Activated naive CD4-positive, alpha-beta T cell treated with anti-CD3 and anti-CD28 coated beads, Interleukin-2, amount 50 U/mL, for 72 hours (primary cell): Measurements from ENCODE around the gene GCA. TPM values are rescaled to one million over a fixed set of nuclear protein-coding genes. Genes with fewer than 3 reads are reported as not detected.

ENCODE experiments used
- ATAC-seq, 2 donors: fragments of 150-1000 bp; cut with Tn5 transposase; 2 replicates each; pipeline ENCODE4 v1.10.0; 2021; ENCODE audit warnings: mild to moderate bottlenecking in 2 of 2, moderate library complexity in 2 of 2
- DNase-seq, 2 donors: peaks; one replicate each; pipeline ENCODE4 v3.0.0; 2021 to 2022; ENCODE audit warnings: low spot score in 2 of 2
- H3K27ac Mint-ChIP-seq, 2 donors: one replicate each; pipeline ENCODE4 v1.8.0; 2022; ENCODE audit warnings: mild to moderate bottlenecking in 2 of 2, mixed read lengths in 2 of 2
- H3K36me3 Mint-ChIP-seq, 2 donors: one replicate each; pipeline ENCODE4 v1.8.0; 2022; ENCODE audit warnings: mixed read lengths in 2 of 2
- H3K9me3 Mint-ChIP-seq, 2 donors: one replicate each; pipeline ENCODE4 v1.8.0; 2022; ENCODE audit warnings: mixed read lengths in 2 of 2
- total RNA-seq, 2 donors: library from RNA; stranded (reverse); gene quantifications; one replicate each; pipeline ENCODE4 v1.2.3, GENCODE V29; 2022

Gene GCA
- total RNA-seq, 2 donors from 2014 or later = 38.5 to 44.9 TPM

DNA sequence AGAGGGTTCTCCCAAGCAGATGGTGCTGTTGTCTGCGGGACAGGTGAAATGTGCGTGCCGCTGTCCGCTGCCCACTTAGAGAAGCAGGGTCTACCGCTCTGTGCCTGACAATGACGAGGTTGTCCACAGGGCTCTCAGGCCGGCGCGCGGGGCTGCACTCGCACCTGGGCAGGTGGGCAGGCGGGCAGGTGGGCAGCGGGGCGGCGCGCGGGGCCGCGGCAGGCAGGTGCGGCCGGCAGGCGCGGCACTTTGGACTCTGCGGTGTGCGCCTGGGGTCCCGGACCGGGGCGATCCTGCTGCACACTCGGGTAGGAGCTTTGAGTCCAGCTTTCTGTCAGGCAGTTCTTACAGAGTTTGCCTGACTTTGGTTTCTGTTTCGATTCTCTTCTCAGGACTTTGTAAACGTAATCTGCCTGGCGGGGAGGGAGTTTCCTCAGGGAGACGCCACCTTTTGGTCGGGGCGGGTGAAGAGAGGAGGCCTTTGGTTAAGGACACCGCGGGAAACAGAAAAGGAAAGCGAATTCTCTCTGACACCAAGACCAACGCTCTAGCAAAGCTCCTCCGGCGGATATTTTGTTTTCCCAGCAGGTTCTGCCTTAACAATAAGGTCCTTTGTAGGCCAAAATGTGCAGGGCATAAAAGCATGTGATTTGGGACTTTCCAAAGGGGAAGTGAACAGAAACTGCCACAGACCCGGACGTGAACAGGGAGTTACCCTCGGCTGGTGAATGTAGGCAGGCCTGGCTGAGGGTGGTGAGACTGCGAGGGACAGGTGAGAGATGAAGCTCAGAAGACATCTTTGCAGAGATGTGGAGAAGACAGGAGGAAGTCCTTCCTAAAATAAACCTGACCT is 25.4 kb upstream of the GCA start, which contains the start of gene IFIH1:
Gene IFIH1 (minus strand): TSS at position 357 of the 853 bp plus-strand sequence. CDS start 377 bp downstream, outside the sequence.
- Mint-ChIP-seq H3K36me3 (peaks cover 24 to 27% of the 10 kb centered on the region in 2 donors), H3K9me3 (peaks cover 0 to 5% of the 10 kb centered on the region in 2 donors), H3K27ac (peak within 1 kb of the TSS; percentile 97 to 98)
- ATAC-seq = peak; percentile 88 to 92
- peak; percentile 72 to 84 for DNase-seq

DNA sequence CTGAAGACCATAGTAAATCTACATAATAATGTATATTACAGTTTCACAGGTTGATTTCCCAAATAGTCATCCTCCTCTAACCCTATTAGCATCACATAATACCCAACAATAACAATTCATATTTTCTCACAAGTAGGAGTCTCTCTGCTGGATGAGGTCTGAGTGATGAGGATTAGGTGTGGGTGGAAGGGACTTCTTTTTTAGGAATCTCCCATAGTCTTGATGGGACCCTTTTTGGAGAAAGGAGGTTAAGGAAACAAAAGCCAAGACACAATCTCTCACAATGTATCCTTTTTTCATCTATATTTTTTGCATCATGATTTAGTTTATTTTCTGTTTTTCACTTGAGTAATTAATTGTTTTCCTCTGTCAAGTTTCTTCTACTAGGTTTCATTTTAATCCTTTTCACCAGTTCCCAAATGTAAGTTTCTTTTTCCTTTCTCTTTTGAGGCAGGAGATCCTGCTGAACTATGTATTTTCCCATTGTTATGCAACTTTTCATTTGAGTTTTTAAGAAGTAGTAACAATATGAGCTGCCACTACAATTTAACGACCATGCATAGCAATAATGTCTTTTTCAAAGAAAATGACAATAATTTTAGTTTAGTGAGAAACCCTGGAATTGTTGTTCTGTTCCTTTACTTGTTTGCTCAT is 22.9 kb upstream of the GCA start:
- no peak overlapping the region for H3K27ac Mint-ChIP-seq
- no peak for ATAC-seq
- peaks cover 14 to 19% of the 10 kb centered on the region in 2 donors for H3K36me3 Mint-ChIP-seq

DNA sequence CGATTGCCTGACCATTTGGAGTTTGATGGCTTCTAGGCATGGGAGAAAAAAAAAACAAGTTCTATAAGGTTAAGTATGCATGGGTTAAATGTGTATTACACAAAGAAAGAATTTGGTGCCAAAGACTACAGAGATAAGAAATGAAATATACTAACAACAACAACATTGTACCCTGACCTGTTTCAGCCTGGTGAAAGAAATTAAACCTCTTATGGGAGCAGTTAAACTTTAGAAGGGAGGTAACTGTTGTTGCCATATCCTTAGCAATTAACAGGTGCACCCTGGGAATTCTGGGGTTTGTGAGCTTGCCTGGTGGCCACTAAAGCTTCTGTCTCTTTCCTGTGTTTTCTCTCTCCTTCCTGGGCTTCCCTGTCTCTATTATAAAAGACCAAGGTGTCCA is 19.0 kb upstream of the GCA start:
- DNase-seq = no peak
- Mint-ChIP-seq H3K36me3 (no peaks in the 10 kb centered on the region), H3K27ac (no peak overlapping the region), H3K9me3 (no peaks in the 10 kb centered on the region)
- ATAC-seq = no peak

More for the DNA sequence above, 22.9 kb upstream of the GCA start:
- DNase-seq = no peak
- H3K9me3 Mint-ChIP-seq = no peaks in the 10 kb centered on the region

DNA sequence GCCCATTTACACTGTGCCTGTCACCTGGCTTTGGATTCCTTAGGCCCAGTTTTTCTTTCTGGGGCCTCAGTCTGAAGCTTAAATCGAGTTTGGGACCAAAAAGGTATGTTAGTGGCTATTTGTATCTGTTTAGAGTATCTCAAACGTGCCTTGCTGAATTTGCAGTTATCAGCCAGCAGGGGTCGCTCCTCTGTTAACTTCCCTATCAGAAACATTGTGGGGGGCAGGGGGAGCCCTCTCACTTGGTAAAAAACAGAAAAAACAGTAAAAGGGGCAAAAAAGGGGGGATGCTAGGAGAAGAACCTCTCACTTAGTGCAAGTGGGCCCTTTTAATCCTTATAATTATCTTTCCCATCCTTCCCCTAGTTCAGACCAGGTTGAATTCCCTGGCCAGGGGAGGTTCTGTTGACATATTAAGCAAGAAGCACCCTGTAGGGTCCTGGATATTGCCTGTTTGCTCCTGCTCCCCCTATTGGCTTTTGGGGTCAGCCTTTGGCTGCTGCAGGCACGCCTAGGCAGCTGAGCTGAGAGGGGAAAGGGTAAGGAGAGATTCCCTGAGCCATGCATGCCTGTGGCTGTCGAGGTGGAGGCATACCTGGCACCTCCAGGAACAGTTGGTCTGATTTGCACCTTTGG is 16.7 kb upstream of the GCA start:
- no peaks in the 10 kb centered on the region for H3K9me3 Mint-ChIP-seq
- DNase-seq (peak in 1 of 2 donors; percentile 22), ATAC-seq (peak in 1 of 2 donors; percentile 41)

DNA sequence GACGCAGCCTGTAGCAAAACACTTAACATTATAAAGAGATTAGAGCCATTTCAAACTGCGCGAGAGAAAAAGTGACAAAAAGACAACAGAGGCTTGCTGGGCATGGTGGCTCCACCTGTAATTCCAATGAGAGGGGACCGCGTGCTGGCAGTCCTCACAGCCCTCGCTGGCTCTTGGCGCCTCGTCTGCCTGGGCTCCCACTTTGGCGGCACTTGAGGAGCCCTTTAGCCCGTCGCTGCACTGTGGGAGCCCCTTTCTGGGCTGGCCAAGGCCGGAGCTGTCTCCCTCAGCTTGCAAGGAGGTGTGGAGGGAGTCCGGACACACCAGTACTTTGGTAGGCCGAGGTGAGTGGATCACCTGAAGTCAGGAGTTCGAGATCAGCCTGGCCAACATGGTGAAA is 16.1 kb upstream of the GCA start:
- ATAC-seq = no peak
- Mint-ChIP-seq H3K36me3 (no peaks in the 10 kb centered on the region), H3K9me3 (no peaks in the 10 kb centered on the region), H3K27ac (no peak overlapping the region)
- no peak for DNase-seq

More for the DNA sequence above, 16.7 kb upstream of the GCA start:
- no peak overlapping the region for H3K27ac Mint-ChIP-seq
- no peaks in the 10 kb centered on the region for H3K36me3 Mint-ChIP-seq

DNA sequence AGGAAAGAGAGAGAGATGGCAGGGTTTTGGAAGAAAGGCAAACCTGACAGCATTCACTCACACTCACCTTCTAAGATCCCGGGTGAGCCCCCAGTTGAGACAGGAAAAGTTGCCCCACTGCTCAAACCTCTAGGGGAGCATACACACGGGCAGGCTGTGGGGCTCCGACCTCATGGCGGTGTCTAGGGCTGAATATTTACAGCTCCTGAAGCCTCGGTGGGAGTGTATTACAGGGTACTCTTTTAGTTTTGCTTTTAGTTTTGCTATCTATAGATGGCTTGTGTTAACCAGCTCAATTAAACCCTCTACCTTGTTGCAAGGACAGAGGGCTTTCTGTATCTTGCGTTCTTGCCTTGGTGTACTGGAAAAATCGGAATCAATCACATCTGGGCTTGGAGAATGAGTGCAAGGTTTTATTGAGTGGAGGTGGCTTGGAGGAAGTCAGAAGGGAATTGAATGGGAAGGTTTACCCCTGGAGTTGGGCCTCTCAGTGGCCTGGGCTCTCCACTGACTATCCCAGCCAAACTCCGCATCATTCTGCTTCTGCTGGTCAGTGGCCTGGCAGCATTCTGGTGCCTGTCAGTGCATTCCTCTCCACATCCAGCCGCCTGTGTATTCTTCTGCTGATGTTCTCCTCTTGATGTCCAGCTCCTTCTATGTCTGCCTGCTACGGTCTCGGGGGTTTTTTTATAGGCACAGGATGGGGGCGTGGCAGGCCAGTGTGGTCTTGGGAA is 15.3 kb upstream of the GCA start:
- H3K9me3 Mint-ChIP-seq = no peaks in the 10 kb centered on the region
- H3K27ac Mint-ChIP-seq = no peak overlapping the region
- no peak for DNase-seq
- H3K36me3 Mint-ChIP-seq = no peaks in the 10 kb centered on the region
- no peak for ATAC-seq

DNA sequence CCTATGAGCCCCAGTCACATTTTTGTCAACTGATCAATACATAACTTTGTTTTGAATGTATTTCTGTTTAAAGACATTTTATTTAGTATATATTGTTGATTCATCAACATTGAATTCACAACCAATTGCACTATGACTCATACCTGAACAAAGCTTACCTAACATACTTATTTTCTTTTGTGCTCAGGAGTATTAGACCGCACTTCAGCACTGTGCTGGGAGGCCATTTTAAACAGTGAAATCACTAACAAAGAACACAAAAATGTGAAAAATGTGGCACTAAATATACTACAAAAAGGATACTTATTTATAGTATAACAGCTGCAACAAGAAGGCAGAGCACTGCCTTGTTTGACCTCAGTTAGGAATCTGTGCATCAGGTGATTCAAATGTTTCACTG is 13.1 kb upstream of the GCA start:
- Mint-ChIP-seq H3K27ac (no peak overlapping the region), H3K9me3 (no peaks in the 10 kb centered on the region), H3K36me3 (no peaks in the 10 kb centered on the region)
- ATAC-seq = peak in 1 of 2 donors; percentile 26
- no peak for DNase-seq

DNA sequence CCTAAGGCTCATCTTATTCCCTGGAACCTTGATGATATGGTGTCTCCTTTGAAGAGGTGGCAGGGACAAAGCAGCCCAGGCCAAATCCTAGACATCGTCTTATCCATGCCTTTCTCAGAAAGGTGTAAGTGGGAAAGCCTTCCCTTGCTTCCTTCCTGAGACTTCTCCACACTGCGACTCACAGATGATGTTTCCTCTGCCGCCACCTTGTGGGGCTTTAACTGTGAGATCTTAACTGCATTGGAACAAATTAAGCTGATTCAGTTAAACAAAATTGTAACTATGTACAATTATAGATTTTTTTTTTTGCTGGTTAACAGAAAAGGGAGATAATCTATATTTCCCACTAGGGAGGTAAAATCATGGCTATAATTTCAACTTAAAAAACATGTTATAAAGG is 10.0 kb upstream of the GCA start:
- Mint-ChIP-seq H3K9me3 (no peaks in the 10 kb centered on the region), H3K27ac (no peak overlapping the region), H3K36me3 (no peaks in the 10 kb centered on the region)
- no peak for DNase-seq
- peak in 1 of 2 donors; percentile 43 for ATAC-seq

DNA sequence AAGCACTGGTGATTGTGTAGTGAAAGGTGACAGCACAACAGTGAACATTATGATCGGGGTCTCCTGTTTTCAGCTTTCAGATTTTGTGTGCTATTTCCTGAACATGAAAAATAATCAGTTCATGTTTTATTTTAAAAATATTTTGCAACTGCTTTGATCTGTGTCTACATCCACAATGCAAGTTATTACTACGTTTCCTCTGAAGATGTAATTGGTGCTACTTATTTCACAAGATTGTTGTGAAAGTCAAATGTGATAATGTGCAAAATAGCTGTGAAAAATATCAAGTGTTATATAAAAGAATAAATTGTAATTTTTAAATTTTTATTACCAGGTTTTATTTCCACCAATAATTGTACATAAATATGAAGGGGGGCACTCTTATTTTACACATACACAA is 6.1 kb upstream of the GCA start:
- no peak for ATAC-seq
- Mint-ChIP-seq H3K9me3 (no peaks in the 10 kb centered on the region), H3K27ac (no peak overlapping the region), H3K36me3 (no peaks in the 10 kb centered on the region)
- no peak for DNase-seq

DNA sequence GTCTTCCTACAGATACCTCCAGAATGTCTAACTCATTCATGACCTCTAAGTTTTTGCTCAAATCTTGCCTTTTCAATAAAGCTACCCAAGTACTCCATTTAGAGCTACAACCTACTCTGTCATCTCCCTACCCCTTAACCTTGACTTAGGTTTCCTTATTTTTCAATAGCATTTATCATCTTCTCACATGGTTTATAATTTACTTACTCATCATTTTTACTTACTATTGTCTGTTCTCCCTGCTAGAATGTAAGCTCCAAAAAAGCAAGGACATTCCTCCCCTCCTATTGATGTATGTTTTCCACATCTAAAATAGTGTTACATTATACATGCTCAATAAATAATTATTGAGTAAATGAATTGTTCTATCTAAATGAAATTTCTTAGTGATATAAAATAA is 3.1 kb upstream of the GCA start:
- Mint-ChIP-seq H3K36me3 (no peaks in the 10 kb centered on the region), H3K27ac (no peak overlapping the region), H3K9me3 (no peaks in the 10 kb centered on the region)
- ATAC-seq (no peak), DNase-seq (no peak)

DNA sequence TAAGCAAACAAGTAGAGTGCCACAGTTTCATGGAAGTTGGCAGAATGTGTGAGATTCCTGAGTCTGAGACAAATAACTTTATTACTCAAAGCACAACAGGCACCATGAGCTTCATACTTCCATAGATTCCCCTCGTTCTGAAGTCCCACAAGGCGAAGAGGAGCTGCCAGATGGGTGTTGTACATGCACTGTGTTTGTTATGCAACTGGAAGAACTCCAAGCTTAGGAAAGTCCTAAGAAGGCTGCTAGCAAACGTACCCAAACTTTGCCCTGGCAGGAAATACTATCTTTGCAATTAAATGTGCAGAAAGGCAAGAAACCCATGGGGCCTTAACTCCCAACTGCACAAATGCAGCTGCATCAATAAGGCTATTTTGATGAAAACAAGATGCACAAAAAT is 1.6 kb upstream of the GCA start:
- H3K27ac Mint-ChIP-seq = no peak overlapping the region
- DNase-seq = no peak
- H3K36me3 Mint-ChIP-seq = no peaks in the 10 kb centered on the region
- no peak for ATAC-seq
- H3K9me3 Mint-ChIP-seq = no peaks in the 10 kb centered on the region

DNA sequence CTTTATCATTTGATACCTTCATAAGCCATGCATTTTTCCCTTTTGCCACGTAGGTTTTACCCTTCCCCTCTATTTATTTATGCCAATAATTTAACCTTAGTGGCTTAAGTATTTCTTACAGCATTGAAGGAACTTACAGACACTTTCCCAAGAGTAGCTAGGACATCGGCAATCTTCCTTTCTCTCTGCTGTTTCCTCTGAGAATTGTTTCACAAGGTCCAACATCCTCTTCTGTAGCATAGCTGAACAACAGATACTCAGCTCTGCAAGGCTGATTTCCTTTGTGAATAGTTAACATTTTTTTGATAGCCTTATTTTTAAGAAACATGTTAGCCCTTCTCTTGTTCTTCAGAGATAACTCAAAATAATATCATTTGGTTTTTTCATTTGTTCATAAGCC is 1.1 kb upstream of the GCA start:
- DNase-seq = no peak
- Mint-ChIP-seq H3K27ac (no peak overlapping the region), H3K9me3 (no peaks in the 10 kb centered on the region), H3K36me3 (no peaks in the 10 kb centered on the region)
- ATAC-seq = no peak

DNA sequence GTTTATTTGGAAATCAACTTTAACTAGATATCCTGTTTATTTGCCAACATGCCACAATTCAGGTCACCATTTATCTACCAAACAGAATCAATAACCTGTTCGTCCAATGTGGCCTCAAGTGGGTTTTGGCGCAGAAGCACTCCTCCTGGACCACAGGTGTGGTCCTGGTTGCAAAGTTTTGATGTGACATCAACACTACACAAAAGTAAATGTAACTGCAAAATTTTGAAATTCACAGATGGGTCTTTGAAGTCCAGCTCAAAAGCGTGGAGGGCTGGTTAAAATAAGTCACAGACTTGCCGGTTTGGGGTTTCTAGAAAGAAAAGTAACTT is 474 bp upstream of the GCA start:
- ATAC-seq (no peak), DNase-seq (no peak)
- Mint-ChIP-seq H3K36me3 (no peaks in the 10 kb centered on the region), H3K27ac (peak overlapping the region; percentile 67 to 85), H3K9me3 (no peaks in the 10 kb centered on the region)

DNA sequence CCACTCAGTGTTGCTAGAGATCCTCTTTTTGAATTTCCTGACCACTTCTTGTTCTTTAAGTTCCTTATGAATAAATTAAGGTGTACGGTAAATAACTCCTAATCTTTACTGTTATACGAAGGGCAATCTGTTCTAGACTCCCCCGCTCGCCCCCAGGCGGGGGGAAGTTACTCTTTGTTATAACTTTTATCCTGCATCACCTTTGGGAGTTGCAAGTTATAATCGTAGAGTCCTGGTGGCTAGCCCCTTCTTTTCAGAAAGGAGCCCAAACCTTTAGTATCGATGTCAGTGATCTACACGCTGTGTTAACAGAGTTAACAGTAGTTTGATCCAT is 652 bp downstream of the GCA start:
- no peak for DNase-seq
- H3K27ac Mint-ChIP-seq = peak overlapping the region; percentile 67 to 73
- H3K36me3 Mint-ChIP-seq = no peaks in the 10 kb centered on the region
- ATAC-seq = no peak
- no peaks in the 10 kb centered on the region for H3K9me3 Mint-ChIP-seq

DNA sequence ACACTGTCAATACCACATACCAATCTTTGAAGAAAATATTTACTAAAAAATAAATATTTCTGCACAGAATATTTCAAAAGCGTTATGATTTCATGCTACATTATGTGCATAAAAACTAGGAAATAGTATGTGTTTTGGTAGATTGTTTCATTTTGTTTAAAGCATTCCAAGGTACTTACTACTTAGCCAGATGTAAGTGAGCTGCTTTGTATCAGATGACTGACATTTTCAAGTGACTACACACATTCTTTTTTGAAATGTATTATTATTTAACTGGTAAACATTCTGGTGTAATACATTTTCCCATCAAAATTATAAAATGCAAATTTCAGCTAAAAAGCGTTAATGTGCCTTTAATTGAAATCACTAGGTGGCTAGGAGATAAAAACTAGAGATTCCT is 21.5 kb downstream of the GCA start:
- ATAC-seq (no peak), DNase-seq (no peak)
- Mint-ChIP-seq H3K27ac (no peak overlapping the region), H3K9me3 (no peaks in the 10 kb centered on the region), H3K36me3 (no peaks in the 10 kb centered on the region)

DNA sequence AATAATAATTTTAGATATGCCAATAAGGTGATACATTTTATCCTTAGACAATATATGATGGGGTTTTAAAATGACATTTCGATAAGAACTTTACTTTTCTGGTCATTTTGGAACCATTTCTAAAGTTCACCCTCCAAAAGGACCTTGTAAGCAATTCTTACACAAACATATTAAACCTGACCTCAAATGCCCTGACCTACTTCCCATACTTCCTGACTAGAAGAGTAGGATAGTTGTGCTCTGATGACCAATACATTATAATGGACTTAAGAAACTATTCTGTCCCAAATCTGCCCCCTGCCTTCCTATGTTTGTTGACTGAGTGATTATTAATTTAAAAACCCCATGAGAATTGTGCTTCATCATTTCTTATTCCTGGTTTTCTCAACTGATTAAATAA is 24.6 kb downstream of the GCA start:
- H3K36me3 Mint-ChIP-seq = no peaks in the 10 kb centered on the region
- ATAC-seq (no peak), DNase-seq (no peak)
- H3K27ac Mint-ChIP-seq = no peak overlapping the region
- no peaks in the 10 kb centered on the region for H3K9me3 Mint-ChIP-seq

DNA sequence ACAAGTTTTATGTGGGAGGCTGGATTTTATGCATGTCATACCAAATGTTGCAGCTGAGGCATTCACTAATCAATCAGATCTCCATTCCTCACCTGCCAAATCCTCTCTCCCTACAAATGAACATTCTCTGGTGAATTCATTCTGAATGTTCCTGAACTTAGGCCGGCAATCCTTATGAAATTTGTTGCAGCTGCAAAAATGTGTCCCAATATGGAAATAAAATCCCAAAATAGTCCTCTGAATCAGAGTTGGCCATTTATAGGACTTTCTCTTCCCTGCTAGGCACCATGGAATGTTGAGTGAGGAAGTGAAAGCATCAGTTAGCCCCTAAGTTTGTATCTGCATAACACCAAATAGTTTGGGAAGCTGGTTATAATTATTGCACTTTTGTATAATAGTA is 25.6 kb downstream of the GCA start:
- ATAC-seq (no peak), DNase-seq (no peak)
- Mint-ChIP-seq H3K36me3 (no peaks in the 10 kb centered on the region), H3K9me3 (no peaks in the 10 kb centered on the region), H3K27ac (no peak overlapping the region)
